GM12878 (cell line): Measurements from ENCODE around the gene TNFSF13. TPM values are rescaled to one million over a fixed set of nuclear protein-coding genes. Genes with fewer than 3 reads are reported as not detected.
A peak's percentile ranks its signal among the peaks of the same experiment; 100 is the strongest.

Experiments used
- BHLHE40 ChIP-seq, 2 experiments: fragments of 450-650 bp in 1 of 2; IDR thresholded peaks; 2 replicates each; pipeline ENCODE4 v1.6.1; 2011 to 2017; ENCODE audit warnings: low read depth in 2 of 2, borderline replicate concordance in 1 of 2, improper control_type of control experiment in 1 of 2, low read length in 1 of 2, mild to moderate bottlenecking in 1 of 2
- CREM ChIP-seq: IDR thresholded peaks from 2 replicates; pipeline ENCODE4 v1.6.1; 2014; ENCODE audit warnings: antibody characterized with exemption, low read depth
- GATAD2B ChIP-seq: fragments of 450-650 bp; conservative IDR thresholded peaks from 2 replicates; pipeline ENCODE4 v1.6.1; 2017; ENCODE audit warnings: low read depth, mild to moderate bottlenecking, moderate library complexity
- NRF1 ChIP-seq: conservative IDR thresholded peaks from 2 replicates; pipeline ENCODE4 v1.6.1; 2011; ENCODE audit warnings: mild to moderate bottlenecking, low read depth, low read length, improper control_type of control experiment
- PKNOX1 ChIP-seq: fragments of 450-650 bp; IDR thresholded peaks from 2 replicates; pipeline ENCODE4 v1.6.1; 2016; ENCODE audit warnings: mild to moderate bottlenecking
- RAD21 ChIP-seq: IDR thresholded peaks from 2 replicates; pipeline ENCODE4 v1.6.1; 2011; ENCODE audit warnings: mild to moderate bottlenecking, low read depth, low read length, moderate library complexity; ENCODE audit not compliant: insufficient read depth
- RB1 ChIP-seq: fragments of 450-650 bp; formaldehyde crosslinking; IDR thresholded peaks from 2 replicates; pipeline ENCODE4 v1.6.1; 2017; ENCODE audit warnings: mild to moderate bottlenecking, borderline replicate concordance
- RELB ChIP-seq: fragments of 450-650 bp; IDR thresholded peaks from 2 replicates; pipeline ENCODE4 v1.6.1; 2017; ENCODE audit warnings: low read depth, mild to moderate bottlenecking, moderate library complexity
- SIN3A ChIP-seq: IDR thresholded peaks from 2 replicates; pipeline ENCODE4 v1.6.1; 2012; ENCODE audit warnings: low read depth, low read length, improper control_type of control experiment
- SREBF2 ChIP-seq: IDR thresholded peaks from 2 replicates; pipeline ENCODE4 v1.6.1; 2012; ENCODE audit warnings: mild to moderate bottlenecking, low read length
- USF1 ChIP-seq: IDR thresholded peaks from 2 replicates; pipeline ENCODE4 v1.6.1; 2011; ENCODE audit warnings: borderline replicate concordance, low read depth, mild to moderate bottlenecking, moderate library complexity, mixed read lengths, low read length; ENCODE audit not compliant: insufficient read depth; ENCODE audit errors: extremely low read length
- polyA plus RNA-seq, 11 experiments: library from polyadenylated mRNA; depleted of rRNA in 4 of 11; unstranded in 6 of 11; stranded (reverse) in 5 of 11; fragments of >200 nt; fragmentation: Nextera tagmentation in 4 of 11; fragmentation: Illumina TruSeq in 1 of 11; extraction: Ambion mirVana in 4 of 11; extraction: Trizol in 1 of 11; gene quantifications; 1 replicate in 1 of 11; 2 replicates in 10 of 11; pipeline versions ENCODE4 v1.2.1 to v1.2.3, GENCODE V29; 2011 to 2016; ENCODE audit warnings: inconsistent platforms in 2 of 11, missing spikeins in 2 of 11, low read depth in 1 of 11
- total RNA-seq, 4 experiments: library from RNA; depleted of rRNA in 3 of 4; stranded (reverse); fragments of >200 nt in 3 of 4; fragmentation: Illumina TruSeq in 1 of 4; extraction: Trizol in 1 of 4; gene quantifications; 2 replicates each; pipeline versions ENCODE4 v1.2.1 to v1.2.3, GENCODE V29; 2013 to 2021
- TF ChIP-seq, protein P1 (sequence below): fragments of 450-650 bp; IDR thresholded peaks from 2 replicates; pipeline ENCODE4 v1.6.1; 2017; ENCODE audit warnings: mild to moderate bottlenecking
- TF ChIP-seq, protein P2 (sequence below): fragments of 450-650 bp; IDR thresholded peaks from 2 replicates; pipeline ENCODE4 v1.6.1; 2016; ENCODE audit warnings: mild to moderate bottlenecking
- TF ChIP-seq, protein P3 (sequence below): IDR thresholded peaks from 2 replicates; pipeline ENCODE4 v1.6.1; 2012; ENCODE audit warnings: low read depth, low read length, improper control_type of control experiment
- TF ChIP-seq, protein P4 (sequence below): fragments of 450-650 bp; IDR thresholded peaks from 2 replicates; pipeline ENCODE4 v1.6.1; 2018; ENCODE audit warnings: mild to moderate bottlenecking, low read depth, moderate library complexity; ENCODE audit not compliant: partially characterized antibody
- TF ChIP-seq, protein P5 (sequence below): IDR thresholded peaks from 2 replicates; pipeline ENCODE4 v1.6.1; 2011; ENCODE audit warnings: mild to moderate bottlenecking, low read depth, low read length, moderate library complexity; ENCODE audit not compliant: insufficient replicate concordance

Gene TNFSF13
- total and polyA plus RNA-seq, 10 of the 15 experiments (the other 5 are each of a cell fraction or from before 2014, with no cell fraction given) = 0.56 to 14.6 (median 9.7) TPM

DNA sequence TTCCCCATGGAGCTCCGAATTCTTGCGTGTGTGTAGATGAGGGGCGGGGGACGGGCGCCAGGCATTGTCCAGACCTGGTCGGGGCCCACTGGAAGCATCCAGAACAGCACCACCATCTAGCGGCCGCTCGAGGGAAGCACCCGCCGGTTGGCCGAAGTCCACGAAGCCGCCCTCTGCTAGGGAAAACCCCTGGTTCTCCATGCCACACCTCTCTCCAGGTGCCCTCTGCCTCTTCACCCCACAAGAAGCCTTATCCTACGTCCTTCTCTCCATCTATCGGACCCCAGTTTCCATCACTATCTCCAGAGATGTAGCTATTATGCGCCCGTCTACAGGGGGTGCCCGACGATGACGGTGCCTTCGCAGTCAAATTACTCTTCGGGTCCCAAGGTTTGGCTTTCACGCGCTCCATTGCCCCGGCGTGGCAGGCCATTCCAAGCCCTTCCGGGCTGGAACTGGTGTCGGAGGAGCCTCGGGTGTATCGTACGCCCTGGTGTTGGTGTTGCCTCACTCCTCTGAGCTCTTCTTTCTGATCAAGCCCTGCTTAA, 2.6 kb downstream of the TNFSF13 start (continued):
- TF ChIP-seq, protein P1, sequence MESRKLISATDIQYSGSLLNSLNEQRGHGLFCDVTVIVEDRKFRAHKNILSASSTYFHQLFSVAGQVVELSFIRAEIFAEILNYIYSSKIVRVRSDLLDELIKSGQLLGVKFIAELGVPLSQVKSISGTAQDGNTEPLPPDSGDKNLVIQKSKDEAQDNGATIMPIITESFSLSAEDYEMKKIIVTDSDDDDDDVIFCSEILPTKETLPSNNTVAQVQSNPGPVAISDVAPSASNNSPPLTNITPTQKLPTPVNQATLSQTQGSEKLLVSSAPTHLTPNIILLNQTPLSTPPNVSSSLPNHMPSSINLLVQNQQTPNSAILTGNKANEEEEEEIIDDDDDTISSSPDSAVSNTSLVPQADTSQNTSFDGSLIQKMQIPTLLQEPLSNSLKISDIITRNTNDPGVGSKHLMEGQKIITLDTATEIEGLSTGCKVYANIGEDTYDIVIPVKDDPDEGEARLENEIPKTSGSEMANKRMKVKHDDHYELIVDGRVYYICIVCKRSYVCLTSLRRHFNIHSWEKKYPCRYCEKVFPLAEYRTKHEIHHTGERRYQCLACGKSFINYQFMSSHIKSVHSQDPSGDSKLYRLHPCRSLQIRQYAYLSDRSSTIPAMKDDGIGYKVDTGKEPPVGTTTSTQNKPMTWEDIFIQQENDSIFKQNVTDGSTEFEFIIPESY = no peak
- TF ChIP-seq RB1 (no peak), GATAD2B (peak; percentile 2; the same call in 1 of the 2 replicates), BHLHE40 (IDR thresholded peaks at IDR 0.05; ENCODE audit: borderline replicate concordance in 1 of 2, low read depth in 2 of 2, low read length in 1 of 2) (peak in 1 of 2 experiments; percentile 28; a peak in 1 of 4 replicates), USF1 (no peak), PKNOX1 (no peak; the same call in 1 of the 2 replicates), RELB (peak; percentile 46), RAD21 (peak; percentile 74), CREM (peak; percentile 37; the same call in 1 of the 2 replicates), SREBF2 (0 out of 2 replicates have a peak, but pooled peaks have one; percentile 12), NRF1 (no peak; the same call in 1 of the 2 replicates), SIN3A (peak; percentile 62; the same call in 1 of the 2 replicates)
- TF ChIP-seq, protein P2, sequence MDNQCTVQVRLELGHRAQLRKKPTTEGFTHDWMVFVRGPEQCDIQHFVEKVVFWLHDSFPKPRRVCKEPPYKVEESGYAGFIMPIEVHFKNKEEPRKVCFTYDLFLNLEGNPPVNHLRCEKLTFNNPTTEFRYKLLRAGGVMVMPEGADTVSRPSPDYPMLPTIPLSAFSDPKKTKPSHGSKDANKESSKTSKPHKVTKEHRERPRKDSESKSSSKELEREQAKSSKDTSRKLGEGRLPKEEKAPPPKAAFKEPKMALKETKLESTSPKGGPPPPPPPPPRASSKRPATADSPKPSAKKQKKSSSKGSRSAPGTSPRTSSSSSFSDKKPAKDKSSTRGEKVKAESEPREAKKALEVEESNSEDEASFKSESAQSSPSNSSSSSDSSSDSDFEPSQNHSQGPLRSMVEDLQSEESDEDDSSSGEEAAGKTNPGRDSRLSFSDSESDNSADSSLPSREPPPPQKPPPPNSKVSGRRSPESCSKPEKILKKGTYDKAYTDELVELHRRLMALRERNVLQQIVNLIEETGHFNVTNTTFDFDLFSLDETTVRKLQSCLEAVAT = 0 out of 2 replicates have a peak, but pooled peaks have one; percentile 31
- TF ChIP-seq, protein P3, sequence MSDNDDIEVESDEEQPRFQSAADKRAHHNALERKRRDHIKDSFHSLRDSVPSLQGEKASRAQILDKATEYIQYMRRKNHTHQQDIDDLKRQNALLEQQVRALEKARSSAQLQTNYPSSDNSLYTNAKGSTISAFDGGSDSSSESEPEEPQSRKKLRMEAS = peak; percentile 9; the same call in 1 of the 2 replicates
- TF ChIP-seq, protein P4, sequence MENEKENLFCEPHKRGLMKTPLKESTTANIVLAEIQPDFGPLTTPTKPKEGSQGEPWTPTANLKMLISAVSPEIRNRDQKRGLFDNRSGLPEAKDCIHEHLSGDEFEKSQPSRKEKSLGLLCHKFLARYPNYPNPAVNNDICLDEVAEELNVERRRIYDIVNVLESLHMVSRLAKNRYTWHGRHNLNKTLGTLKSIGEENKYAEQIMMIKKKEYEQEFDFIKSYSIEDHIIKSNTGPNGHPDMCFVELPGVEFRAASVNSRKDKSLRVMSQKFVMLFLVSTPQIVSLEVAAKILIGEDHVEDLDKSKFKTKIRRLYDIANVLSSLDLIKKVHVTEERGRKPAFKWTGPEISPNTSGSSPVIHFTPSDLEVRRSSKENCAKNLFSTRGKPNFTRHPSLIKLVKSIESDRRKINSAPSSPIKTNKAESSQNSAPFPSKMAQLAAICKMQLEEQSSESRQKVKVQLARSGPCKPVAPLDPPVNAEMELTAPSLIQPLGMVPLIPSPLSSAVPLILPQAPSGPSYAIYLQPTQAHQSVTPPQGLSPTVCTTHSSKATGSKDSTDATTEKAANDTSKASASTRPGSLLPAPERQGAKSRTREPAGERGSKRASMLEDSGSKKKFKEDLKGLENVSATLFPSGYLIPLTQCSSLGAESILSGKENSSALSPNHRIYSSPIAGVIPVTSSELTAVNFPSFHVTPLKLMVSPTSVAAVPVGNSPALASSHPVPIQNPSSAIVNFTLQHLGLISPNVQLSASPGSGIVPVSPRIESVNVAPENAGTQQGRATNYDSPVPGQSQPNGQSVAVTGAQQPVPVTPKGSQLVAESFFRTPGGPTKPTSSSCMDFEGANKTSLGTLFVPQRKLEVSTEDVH = no peak
- TF ChIP-seq, protein P5, sequence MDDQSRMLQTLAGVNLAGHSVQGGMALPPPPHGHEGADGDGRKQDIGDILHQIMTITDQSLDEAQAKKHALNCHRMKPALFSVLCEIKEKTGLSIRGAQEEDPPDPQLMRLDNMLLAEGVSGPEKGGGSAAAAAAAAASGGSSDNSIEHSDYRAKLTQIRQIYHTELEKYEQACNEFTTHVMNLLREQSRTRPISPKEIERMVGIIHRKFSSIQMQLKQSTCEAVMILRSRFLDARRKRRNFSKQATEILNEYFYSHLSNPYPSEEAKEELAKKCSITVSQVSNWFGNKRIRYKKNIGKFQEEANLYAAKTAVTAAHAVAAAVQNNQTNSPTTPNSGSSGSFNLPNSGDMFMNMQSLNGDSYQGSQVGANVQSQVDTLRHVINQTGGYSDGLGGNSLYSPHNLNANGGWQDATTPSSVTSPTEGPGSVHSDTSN = no peak
